ENCODE measurements around the gene OR4K2. TPM values are rescaled to one million over a fixed set of nuclear protein-coding genes. Genes with fewer than 3 reads are reported as not detected.

The OR4K2 gene
- total RNA-seq, 1 donor from 2014 or later: not detected

DNA sequence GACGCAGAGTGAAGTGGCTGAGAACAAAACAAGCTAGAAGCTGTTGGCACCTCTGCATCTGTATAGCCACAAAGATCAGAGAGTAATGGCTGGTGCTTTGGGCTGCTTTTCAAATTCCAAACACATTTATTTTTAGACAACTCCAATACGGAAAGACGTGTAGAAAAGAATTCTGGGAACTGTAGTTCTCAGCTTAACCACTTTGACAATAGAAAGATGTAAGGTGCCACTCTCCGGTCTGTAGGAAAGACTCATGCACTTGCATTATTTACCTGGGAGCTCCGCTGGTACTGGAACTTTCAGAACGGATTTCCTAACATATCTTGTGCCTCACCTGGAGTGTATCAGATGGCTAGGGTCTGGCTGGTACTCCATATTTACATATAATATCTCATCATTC lies 1.8 kb upstream of the OR4K2 start:
- DNase-seq (ENCODE audit: low read depth, low spot score): no peak
- H3K9me3 Mint-ChIP-seq: peaks cover 24% of the 10 kb centered on the region
- no peaks in the 10 kb centered on the region for H3K4me1 Mint-ChIP-seq
- no peak overlapping the region for H3K4me3 Mint-ChIP-seq
- TF ChIP-seq, protein P1, sequence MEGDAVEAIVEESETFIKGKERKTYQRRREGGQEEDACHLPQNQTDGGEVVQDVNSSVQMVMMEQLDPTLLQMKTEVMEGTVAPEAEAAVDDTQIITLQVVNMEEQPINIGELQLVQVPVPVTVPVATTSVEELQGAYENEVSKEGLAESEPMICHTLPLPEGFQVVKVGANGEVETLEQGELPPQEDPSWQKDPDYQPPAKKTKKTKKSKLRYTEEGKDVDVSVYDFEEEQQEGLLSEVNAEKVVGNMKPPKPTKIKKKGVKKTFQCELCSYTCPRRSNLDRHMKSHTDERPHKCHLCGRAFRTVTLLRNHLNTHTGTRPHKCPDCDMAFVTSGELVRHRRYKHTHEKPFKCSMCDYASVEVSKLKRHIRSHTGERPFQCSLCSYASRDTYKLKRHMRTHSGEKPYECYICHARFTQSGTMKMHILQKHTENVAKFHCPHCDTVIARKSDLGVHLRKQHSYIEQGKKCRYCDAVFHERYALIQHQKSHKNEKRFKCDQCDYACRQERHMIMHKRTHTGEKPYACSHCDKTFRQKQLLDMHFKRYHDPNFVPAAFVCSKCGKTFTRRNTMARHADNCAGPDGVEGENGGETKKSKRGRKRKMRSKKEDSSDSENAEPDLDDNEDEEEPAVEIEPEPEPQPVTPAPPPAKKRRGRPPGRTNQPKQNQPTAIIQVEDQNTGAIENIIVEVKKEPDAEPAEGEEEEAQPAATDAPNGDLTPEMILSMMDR (conservative IDR thresholded peaks at IDR 0.05): no peak
- H3K27ac Mint-ChIP-seq (ENCODE audit: unreplicated experiment): no peak overlapping the region
- H3K27me3 Mint-ChIP-seq (ENCODE audit: low read depth): no peaks in the 10 kb centered on the region
- peaks cover 2% of the 10 kb centered on the region for H3K36me3 Mint-ChIP-seq (ENCODE audit: low read depth)

DNA sequence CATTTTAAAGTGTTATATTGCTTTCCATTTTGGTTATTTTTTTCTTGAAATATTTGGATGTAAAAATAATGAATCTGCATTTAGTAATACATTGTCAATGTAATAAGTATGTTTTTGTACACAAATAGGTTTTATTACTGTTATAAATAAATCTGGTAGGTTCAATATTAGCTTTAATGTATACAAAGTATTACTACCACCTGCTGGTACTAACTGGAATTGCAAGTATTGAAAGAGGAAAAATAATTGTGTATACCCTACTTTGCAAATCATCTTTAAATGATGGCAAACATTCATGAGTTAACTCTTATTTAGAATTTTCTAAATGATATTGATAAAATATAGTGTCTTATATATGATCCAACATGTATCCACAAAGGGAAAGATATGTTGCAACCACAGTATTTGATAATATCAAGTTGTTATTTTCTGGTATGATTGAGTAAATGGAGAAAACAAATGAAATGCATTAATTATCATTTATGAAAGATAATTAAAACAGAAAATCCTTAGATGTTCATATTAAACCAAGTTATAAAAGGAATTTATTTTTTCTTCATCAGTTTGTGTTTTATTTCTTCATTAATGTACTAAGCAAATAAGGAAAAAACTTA lies 3.2 kb downstream of the OR4K2 start:
- peaks cover 3% of the 10 kb centered on the region for H3K36me3 Mint-ChIP-seq (ENCODE audit: low read depth)
- H3K27me3 Mint-ChIP-seq (ENCODE audit: low read depth): no peaks in the 10 kb centered on the region
- H3K27ac Mint-ChIP-seq (ENCODE audit: unreplicated experiment): no peak overlapping the region
- peaks cover 34% of the 10 kb centered on the region for H3K9me3 Mint-ChIP-seq
- TF ChIP-seq, protein P1 (conservative IDR thresholded peaks at IDR 0.05): peak; percentile 73
- no peak for DNase-seq (ENCODE audit: low read depth, low spot score)
- H3K4me1 Mint-ChIP-seq: no peaks in the 10 kb centered on the region
- H3K4me3 Mint-ChIP-seq: no peak overlapping the region

DNA sequence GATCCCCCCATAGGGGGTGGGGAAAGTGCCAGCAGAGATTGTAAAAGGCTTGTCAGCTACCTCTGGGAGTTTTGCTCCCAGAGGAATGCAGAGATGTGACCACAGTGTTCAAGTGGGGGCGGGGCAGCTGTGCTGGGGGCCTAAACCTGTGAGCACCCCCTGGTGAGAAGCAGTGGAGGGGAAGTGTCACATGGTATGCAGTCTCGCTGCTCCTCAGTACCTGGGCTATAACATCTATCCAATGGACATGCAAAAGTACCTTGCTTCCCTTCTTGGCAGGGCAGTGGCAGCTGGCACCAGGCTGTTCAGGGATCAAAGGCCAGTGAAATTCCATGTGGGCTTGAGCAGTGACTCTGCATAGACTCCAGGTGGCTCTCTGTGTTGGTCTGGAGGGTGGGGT lies 20.3 kb downstream of the OR4K2 start:
- H3K27me3 Mint-ChIP-seq (ENCODE audit: low read depth): no peaks in the 10 kb centered on the region
- no peak overlapping the region for H3K4me3 Mint-ChIP-seq
- peaks cover 32% of the 10 kb centered on the region for H3K36me3 Mint-ChIP-seq (ENCODE audit: low read depth)
- TF ChIP-seq, protein P1 (conservative IDR thresholded peaks at IDR 0.05): no peak
- H3K9me3 Mint-ChIP-seq: peaks cover 53% of the 10 kb centered on the region
- no peaks in the 10 kb centered on the region for H3K4me1 Mint-ChIP-seq
- no peak overlapping the region for H3K27ac Mint-ChIP-seq (ENCODE audit: unreplicated experiment)
- no peak for DNase-seq (ENCODE audit: low read depth, low spot score)

DNA sequence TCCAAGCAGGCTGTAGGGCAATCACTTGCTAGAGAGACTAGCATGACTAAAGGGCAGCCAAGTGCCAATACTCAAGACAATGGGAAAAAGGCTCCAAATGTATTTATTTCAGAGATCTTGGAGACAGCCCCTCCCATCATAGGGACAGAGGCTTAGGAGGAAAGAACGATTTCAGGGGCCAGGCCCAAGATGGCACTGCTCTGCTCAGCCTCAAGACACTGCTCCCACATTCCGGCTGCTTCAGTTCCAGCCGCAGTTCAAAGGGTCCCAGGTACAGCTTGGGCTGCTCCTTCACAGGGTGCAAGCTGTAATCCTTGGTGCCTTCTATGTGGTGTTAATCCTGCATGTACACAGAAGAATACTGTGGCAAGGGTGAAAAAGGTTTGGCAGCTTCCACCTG lies 26.1 kb downstream of the OR4K2 start:
- Mint-ChIP-seq H3K9me3 (peaks cover 55% of the 10 kb centered on the region), H3K36me3 (ENCODE audit: low read depth) (peaks cover 25% of the 10 kb centered on the region), H3K27me3 (ENCODE audit: low read depth) (no peaks in the 10 kb centered on the region), H3K27ac (ENCODE audit: unreplicated experiment) (no peak overlapping the region), H3K4me3 (no peak overlapping the region), H3K4me1 (no peaks in the 10 kb centered on the region)
- TF ChIP-seq, protein P1 (conservative IDR thresholded peaks at IDR 0.05): no peak
- DNase-seq (ENCODE audit: low read depth, low spot score): no peak

DNA sequence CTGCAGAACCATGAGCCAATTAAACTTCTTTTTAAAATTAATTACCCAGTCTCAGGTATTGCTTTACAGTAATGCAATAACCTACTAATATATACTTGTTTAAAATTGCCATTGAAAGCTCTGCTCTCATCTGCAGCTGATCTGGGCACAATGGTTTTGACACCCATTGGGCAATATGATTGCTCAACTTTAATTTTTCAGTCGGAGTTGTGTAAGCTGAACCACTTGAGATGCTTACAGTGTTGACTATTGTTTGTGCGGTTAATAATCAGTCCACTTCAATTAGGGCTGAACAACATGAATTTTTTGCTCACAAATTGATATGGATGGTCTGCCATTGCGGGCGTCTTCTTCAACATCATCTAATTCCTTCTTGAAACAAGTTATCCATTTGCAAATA lies 27.5 kb downstream of the OR4K2 start:
- Mint-ChIP-seq H3K27ac (ENCODE audit: unreplicated experiment) (no peak overlapping the region), H3K36me3 (ENCODE audit: low read depth) (peaks cover 19% of the 10 kb centered on the region), H3K4me3 (no peak overlapping the region), H3K27me3 (ENCODE audit: low read depth) (no peaks in the 10 kb centered on the region), H3K9me3 (peaks cover 49% of the 10 kb centered on the region), H3K4me1 (no peaks in the 10 kb centered on the region)
- TF ChIP-seq, protein P1 (conservative IDR thresholded peaks at IDR 0.05): no peak
- DNase-seq (ENCODE audit: low read depth, low spot score): no peak
